Psoas muscle (tissue), 8 donors: ENCODE data around the gene MBNL3. TPM values are rescaled to one million over a fixed set of nuclear protein-coding genes. Genes with fewer than 3 reads are reported as not detected.

Experiments
- ATAC-seq, 4 donors: fragments of 200-7000 bp; cut with Tn5 transposase; one replicate each; pipeline ENCODE4 v1.9.1; 2020; ENCODE audit warnings: moderate library complexity in 3 of 4, mild to moderate bottlenecking in 2 of 4
- DNase-seq, 2 donors: peaks; one replicate each; pipeline ENCODE4 v3.0.0-alpha.2; 2020
- H3K27ac ChIP-seq: fragments of 200-600 bp; one replicate; pipeline ENCODE4 v1.8.0; 2022
- H3K27me3 ChIP-seq, 3 donors: fragments of 200-600 bp in 1 of 3; one replicate each; pipeline versions ENCODE4 v1.6.1 to v1.8.0; 2013 to 2022; ENCODE audit warnings: low read length in 2 of 3, mild to moderate bottlenecking in 2 of 3, moderate library complexity in 1 of 3; ENCODE audit not compliant: insufficient read depth in 3 of 3
- H3K36me3 ChIP-seq, 2 donors: fragments of 200-600 bp in 1 of 2; one replicate each; pipeline versions ENCODE4 v1.6.1 to v1.8.0; 2013 to 2022; ENCODE audit warnings: low read depth in 1 of 2, mild to moderate bottlenecking in 1 of 2, moderate library complexity in 1 of 2; ENCODE audit not compliant: insufficient read depth in 1 of 2
- H3K4me1 ChIP-seq: fragments of 200-600 bp; one replicate; pipeline ENCODE4 v1.8.0; 2022
- H3K4me3 ChIP-seq: fragments of 200-600 bp; one replicate; pipeline ENCODE4 v1.8.0; 2022; ENCODE audit warnings: mild to moderate bottlenecking
- H3K9me3 ChIP-seq: fragments of 200-600 bp; one replicate; pipeline ENCODE4 v1.8.0; 2022
- WGBS, 3 donors: extraction: QIAGEN DNeasy Blood & Tissue Kit; methylation state at CpG; one replicate each; pipeline versions ENCODE4 v1.1.6 to v1.1.7; 2013; 5-methylcytosine and 5-hydroxymethylcytosine counted together
- intact Hi-C, 2 donors: fragments of 100-400 bp; cut with DNase I; formaldehyde crosslinking; loops; one replicate each; pipeline versions ENCODE4 v1.11.0 to v1.14.2; 2022
- polyA plus RNA-seq, 3 donors: library from polyadenylated mRNA; stranded (reverse); fragments of 200-250 nt; gene quantifications; one replicate each; pipeline ENCODE4 v1.2.3, GENCODE V29; 2013
- total RNA-seq, 4 donors: library from RNA; stranded (reverse); fragmentation: NEBNext Ultra II Directional in 2 of 4; extraction: Animal tissue kit (Norgen Biotek cat#: 25700) in 2 of 4; gene quantifications; one replicate each; pipeline versions ENCODE4 v1.2.1 to v1.2.4, GENCODE V29; 2021 to 2023
- TF ChIP-seq, protein P1 (sequence below): fragments of 200-600 bp; IDR thresholded peaks from one replicate; pipeline ENCODE4 v1.8.0; 2022; ENCODE audit warnings: antibody characterized with exemption
- donor health status: healthy with polysubstance abuse.
- donor health status: DM: no; HTN: no; CAD: no; lungs with moderate emphysema.
- donor health status: Bipolar disorder and iron deficiency.
- donor health status: healthy.
- donor health status: DM: yes; HTN: yes; CAD: no.
- donor health status: DM: no; HTN: no; CAD: no.
- donor health status: DM: no; HTN: no; CAD: no.
- donor health status: DM: yes; HTN: yes; CAD: no.

The MBNL3 gene
- total and polyA plus RNA-seq, 7 donors: 0.25 to 2.6 (median 2.2) TPM

DNA sequence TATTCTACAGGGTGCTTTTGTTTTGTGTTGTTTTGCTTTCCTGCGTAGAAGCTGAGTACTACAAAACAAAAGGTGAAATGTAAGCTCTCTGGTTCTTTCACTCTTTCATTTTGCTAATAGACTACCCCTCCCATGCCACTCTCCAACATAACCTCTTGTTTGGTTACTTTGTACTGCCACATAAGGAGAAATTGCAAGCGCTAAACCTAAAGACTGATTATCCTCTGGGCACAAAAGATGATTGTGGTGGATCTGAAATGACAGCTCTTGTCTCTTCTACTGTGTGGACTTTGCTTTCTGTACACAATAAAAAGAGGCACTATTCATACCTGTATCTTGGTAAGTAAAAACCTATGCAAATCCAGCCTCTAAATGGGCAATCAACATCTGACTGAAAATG, 5.3 kb downstream of the MBNL3 start:
- Histone ChIP-seq H3K27ac (no peak overlapping the region), H3K9me3 (no peaks in the 10 kb centered on the region), H3K4me1 (no peaks in the 10 kb centered on the region), H3K4me3 (no peak overlapping the region), H3K27me3 (peaks cover 0 to 29% (median 0%) of the 10 kb centered on the region in 3 donors), H3K36me3 (no peaks in the 10 kb centered on the region)
- ATAC-seq: no peak
- WGBS, 3 donors: 67 to 100% (median 95%) methylated on average over 2 of the region's 2 CpGs
- intact Hi-C loops: no loop called here
- DNase-seq: no peak
- TF ChIP-seq, protein P1, sequence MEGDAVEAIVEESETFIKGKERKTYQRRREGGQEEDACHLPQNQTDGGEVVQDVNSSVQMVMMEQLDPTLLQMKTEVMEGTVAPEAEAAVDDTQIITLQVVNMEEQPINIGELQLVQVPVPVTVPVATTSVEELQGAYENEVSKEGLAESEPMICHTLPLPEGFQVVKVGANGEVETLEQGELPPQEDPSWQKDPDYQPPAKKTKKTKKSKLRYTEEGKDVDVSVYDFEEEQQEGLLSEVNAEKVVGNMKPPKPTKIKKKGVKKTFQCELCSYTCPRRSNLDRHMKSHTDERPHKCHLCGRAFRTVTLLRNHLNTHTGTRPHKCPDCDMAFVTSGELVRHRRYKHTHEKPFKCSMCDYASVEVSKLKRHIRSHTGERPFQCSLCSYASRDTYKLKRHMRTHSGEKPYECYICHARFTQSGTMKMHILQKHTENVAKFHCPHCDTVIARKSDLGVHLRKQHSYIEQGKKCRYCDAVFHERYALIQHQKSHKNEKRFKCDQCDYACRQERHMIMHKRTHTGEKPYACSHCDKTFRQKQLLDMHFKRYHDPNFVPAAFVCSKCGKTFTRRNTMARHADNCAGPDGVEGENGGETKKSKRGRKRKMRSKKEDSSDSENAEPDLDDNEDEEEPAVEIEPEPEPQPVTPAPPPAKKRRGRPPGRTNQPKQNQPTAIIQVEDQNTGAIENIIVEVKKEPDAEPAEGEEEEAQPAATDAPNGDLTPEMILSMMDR: no peak

DNA sequence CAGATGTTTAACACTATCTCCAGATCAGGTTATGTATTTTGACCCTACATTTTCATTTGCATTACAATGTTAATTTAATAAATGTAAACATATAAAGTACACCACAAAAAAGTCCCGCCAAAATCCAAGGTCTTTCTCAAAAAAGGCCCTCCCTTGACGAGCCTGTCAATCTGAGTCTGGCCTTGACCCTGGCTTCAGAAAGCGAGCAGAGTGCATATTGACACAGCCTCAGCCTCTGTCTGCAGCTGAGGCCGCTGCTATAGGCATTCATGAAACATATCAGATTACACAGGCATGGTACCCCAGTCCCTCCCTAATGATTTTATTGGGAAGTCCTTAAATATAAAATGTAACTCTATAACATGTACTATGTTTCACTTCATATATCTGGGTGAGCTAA, 6.2 kb downstream of the MBNL3 start:
- no peak for ATAC-seq
- WGBS, 3 donors: 65 to 97% (median 93%) methylated on average over 4 of the region's 4 CpGs
- intact Hi-C loops: no loop called here
- TF ChIP-seq, protein P1: no peak
- H3K4me1 ChIP-seq: no peaks in the 10 kb centered on the region
- H3K27ac ChIP-seq: no peak overlapping the region
- DNase-seq: no peak
- no peaks in the 10 kb centered on the region for H3K9me3 ChIP-seq
- no peak overlapping the region for H3K4me3 ChIP-seq
- H3K36me3 ChIP-seq: no peaks in the 10 kb centered on the region
- peaks cover 0 to 23% (median 0%) of the 10 kb centered on the region in 3 donors for H3K27me3 ChIP-seq

DNA sequence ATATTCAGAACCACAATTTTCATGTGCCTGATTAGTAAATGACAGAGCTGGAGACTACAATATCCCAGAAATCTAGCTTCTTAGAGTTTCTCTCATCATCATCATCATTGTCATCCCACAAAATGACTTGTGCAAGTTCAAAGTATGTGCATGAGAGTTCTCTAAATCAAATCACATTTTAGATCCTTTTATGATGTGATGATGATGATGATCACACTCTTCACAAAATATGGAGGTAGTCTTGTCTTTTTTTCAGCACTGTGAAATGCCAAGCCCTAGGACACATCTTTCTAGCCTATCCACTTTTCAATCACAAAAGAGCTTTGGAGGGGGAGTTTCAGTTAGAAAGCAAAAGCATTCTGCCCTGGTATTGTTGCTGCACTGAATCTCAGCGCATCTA, 7.4 kb downstream of the MBNL3 start:
- H3K36me3 ChIP-seq: no peaks in the 10 kb centered on the region
- intact Hi-C loops: no loop called here

DNA sequence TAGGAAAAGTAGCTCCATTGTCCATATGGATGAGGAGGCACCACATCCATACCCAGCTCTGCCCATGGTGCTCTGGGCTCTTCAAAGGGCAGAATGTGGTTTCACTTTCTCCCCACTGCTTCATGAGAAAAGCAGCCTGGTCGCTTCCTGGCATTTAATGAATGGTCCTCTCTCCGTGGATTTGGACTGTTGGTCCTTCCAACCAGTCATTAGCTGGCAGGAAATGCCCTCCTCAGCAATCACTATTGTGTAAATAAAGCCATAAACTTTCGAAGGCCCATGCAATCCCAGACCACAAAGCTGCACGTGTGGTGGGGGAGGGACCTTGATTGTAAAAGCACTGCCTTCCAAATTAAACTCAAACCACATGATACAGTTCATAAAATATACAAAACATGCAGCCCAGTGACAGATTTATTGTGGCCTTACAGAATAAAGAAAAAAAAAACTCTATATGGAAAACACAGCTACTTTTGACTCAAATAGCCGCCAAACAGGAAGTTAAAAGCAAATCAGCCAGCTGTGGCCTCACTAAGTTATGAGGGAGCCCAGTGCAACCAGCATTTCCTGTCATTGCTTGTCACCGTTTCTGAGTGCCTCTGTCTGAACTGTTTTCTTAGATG, 8.1 kb downstream of the MBNL3 start:
- DNase-seq (peak in 1 of 2 donors; percentile 11), ATAC-seq (peak in 2 of 4 donors; percentile 26)
- WGBS, 3 donors: 5 to 20% (median 10%) methylated on average over 6 of the region's 6 CpGs
- H3K36me3 ChIP-seq: no peaks in the 10 kb centered on the region
- H3K27me3 ChIP-seq: peaks cover 0 to 11% (median 0%) of the 10 kb centered on the region in 3 donors
- intact Hi-C loops: no loop called here
- no peaks in the 10 kb centered on the region for H3K9me3 ChIP-seq
- peak overlapping the region; percentile 41 for H3K4me3 ChIP-seq
- peak overlapping the region; percentile 55 for H3K27ac ChIP-seq
- TF ChIP-seq, protein P1: no peak
- no peaks in the 10 kb centered on the region for H3K4me1 ChIP-seq

More for the DNA sequence above, 7.4 kb downstream of the MBNL3 start:
- DNase-seq: no peak
- WGBS, 3 donors: 0 to 93% (median 71%) methylated on average over 1 of the region's 1 CpG
- ATAC-seq: no peak
- TF ChIP-seq, protein P1: no peak
- no peak overlapping the region for H3K27ac ChIP-seq
- peaks cover 0 to 17% (median 0%) of the 10 kb centered on the region in 3 donors for H3K27me3 ChIP-seq
- no peak overlapping the region for H3K4me3 ChIP-seq
- H3K9me3 ChIP-seq: no peaks in the 10 kb centered on the region
- H3K4me1 ChIP-seq: no peaks in the 10 kb centered on the region
